ENCODE results near the gene NSUN7.

DNA sequence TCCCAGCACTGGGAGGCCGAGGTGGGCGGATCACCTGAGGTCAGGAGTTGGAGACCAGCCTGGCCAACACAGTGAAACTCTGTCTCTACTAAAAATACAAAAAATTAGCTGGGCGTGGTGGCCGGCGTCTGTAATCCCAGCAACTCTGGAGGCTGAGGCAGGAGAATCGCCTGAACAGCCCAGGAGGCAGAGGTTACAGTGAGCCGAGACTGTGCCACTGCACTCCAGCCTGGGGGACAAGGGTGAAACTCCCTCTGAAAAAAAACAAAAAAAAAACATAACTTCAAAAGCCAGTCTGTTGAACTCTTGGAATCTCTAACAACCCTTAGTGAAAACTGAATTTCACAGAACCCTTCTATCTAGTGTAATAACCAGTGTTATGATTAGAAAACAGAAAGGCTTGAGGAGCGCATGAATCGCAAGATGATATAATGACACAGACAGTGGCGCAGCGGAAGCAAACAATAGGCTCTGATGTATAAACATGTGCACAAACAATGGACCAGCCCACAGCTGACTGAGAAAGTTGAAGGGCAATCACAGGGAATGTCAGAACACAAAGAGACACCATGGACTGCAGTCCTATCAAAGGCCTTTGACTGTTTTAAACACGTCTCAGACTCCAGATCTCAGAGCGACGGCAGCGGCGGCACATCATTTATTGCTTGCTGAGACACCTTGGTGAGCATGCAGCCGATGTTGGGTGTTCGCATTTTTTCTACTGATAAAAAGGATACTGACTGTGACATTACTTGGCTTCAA, 81.6 kb downstream of the NSUN7 start:
- TF ChIP-seq, protein P1, sequence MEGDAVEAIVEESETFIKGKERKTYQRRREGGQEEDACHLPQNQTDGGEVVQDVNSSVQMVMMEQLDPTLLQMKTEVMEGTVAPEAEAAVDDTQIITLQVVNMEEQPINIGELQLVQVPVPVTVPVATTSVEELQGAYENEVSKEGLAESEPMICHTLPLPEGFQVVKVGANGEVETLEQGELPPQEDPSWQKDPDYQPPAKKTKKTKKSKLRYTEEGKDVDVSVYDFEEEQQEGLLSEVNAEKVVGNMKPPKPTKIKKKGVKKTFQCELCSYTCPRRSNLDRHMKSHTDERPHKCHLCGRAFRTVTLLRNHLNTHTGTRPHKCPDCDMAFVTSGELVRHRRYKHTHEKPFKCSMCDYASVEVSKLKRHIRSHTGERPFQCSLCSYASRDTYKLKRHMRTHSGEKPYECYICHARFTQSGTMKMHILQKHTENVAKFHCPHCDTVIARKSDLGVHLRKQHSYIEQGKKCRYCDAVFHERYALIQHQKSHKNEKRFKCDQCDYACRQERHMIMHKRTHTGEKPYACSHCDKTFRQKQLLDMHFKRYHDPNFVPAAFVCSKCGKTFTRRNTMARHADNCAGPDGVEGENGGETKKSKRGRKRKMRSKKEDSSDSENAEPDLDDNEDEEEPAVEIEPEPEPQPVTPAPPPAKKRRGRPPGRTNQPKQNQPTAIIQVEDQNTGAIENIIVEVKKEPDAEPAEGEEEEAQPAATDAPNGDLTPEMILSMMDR (IDR thresholded peaks at IDR 0.05; ENCODE audit: low read depth, low read length, poor library complexity, severe bottlenecking), result no peak
- no peak for TF ChIP-seq EZH2phosphoT487 (IDR thresholded peaks at IDR 0.05; ENCODE audit: borderline replicate concordance, low read length)
